Stimulated activated naive CD8-positive, alpha-beta T cell treated with anti-CD3 and anti-CD28 coated beads, Interleukin-15, amount 100 ng/mL, for 72 hours (primary cell): ENCODE data around the gene NT5DC3.

Experiments
- ATAC-seq: fragments of 150-1000 bp; cut with Tn5 transposase; 2 replicates; pipeline ENCODE4 v1.10.0; 2021; ENCODE audit warnings: mild to moderate bottlenecking, moderate library complexity
- DNase-seq, 2 donors: peaks; one replicate each; pipeline ENCODE4 v3.0.0; 2021 to 2022
- H3K27ac Mint-ChIP-seq, 2 donors: one replicate each; pipeline ENCODE4 v1.8.0; 2022; ENCODE audit warnings: mild to moderate bottlenecking in 2 of 2, mixed read lengths in 2 of 2, moderate library complexity in 2 of 2
- H3K27me3 Mint-ChIP-seq: one replicate; pipeline ENCODE4 v1.8.0; 2022; ENCODE audit warnings: mixed read lengths
- H3K4me1 Mint-ChIP-seq: one replicate; pipeline ENCODE4 v1.8.0; 2022; ENCODE audit warnings: mild to moderate bottlenecking, mixed read lengths
- H3K4me3 Mint-ChIP-seq, 2 donors: one replicate each; pipeline ENCODE4 v1.8.0; 2022; ENCODE audit warnings: mild to moderate bottlenecking in 2 of 2, mixed read lengths in 2 of 2, moderate library complexity in 1 of 2
- H3K9me3 Mint-ChIP-seq, 2 donors: one replicate each; pipeline ENCODE4 v1.8.0; 2022; ENCODE audit warnings: mixed read lengths in 2 of 2

Gene NT5DC3

DNA sequence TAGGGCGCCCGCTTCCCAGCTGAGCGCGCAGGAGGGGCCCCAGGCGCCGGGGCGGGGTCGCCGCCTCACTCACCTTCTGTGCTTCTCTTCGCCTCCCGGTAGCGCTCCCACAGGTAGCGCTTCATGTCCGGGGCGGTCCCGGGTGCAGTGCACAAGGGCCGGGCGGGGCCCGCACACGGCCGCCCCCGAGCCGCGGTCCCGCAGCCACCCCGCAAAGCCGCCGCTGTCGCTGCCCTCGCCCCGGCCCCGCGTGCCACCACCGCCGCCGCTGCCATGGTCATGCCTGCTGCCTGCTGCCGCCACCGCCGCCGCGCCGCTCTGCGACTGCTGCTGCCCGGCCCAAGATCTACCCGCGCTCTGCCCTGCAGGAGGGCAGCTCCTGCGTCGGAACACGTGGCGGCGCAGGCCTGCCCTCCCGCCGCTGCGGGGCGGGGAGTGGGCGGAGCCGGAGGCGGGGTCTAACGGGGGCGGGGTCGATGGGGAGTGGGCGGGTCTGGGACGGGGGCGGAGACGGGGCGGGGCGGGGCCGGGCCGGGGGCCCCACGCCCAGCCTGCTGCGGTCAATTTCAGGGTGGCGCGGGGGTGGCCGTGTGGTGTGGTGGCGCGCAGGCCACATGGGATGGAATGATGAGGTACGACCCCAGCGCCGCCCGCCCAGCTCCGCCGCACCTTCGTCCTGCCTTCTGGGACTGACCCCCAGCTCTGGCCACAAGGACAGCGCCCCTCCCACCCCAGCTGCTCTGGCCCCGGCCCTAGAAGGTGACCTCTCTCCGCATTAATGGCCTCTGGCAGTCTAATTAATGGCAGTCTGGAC is at the start of gene NT5DC3:
TSS of gene NT5DC3 (minus strand) at position 359 of the 814 bp plus-strand sequence. CDS start at position 281, 78 bp downstream.
- peak within 1 kb of the TSS; percentile 93 to 95 for H3K27ac Mint-ChIP-seq
- DNase-seq (peak; percentile 84 to 88), ATAC-seq (peak; percentile 91)
- H3K4me3 Mint-ChIP-seq: peak within 1 kb of the TSS; percentile 92 to 98
- H3K4me1 Mint-ChIP-seq: peaks cover 29% of the 10 kb centered on the region
- H3K27me3 Mint-ChIP-seq: no peaks in the 10 kb centered on the region
- no peaks in the 10 kb centered on the region for H3K9me3 Mint-ChIP-seq

DNA sequence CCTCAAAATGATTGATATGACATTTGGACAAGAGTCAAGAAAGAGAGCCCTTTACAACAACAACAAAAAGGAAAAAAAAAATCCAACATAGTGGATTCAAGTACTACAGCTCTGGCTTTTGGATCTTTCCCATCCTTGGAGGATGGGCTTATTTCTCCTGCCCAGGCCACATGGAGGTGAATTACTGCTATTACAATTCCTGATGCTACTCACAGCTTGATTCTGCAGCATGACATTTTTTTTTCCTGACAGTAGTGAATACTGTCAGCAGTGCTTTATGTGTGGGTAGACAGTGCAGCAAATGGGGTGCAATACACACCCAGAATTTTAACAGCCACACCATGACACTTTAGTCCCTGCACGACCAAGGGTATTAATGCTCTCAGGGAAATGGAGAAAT is 46.7 kb upstream of the NT5DC3 start:
- Mint-ChIP-seq H3K9me3 (no peaks in the 10 kb centered on the region), H3K27ac (no peak overlapping the region), H3K27me3 (no peaks in the 10 kb centered on the region), H3K4me3 (no peak overlapping the region), H3K4me1 (peaks cover 38% of the 10 kb centered on the region)
- ATAC-seq (no peak), DNase-seq (no peak)

DNA sequence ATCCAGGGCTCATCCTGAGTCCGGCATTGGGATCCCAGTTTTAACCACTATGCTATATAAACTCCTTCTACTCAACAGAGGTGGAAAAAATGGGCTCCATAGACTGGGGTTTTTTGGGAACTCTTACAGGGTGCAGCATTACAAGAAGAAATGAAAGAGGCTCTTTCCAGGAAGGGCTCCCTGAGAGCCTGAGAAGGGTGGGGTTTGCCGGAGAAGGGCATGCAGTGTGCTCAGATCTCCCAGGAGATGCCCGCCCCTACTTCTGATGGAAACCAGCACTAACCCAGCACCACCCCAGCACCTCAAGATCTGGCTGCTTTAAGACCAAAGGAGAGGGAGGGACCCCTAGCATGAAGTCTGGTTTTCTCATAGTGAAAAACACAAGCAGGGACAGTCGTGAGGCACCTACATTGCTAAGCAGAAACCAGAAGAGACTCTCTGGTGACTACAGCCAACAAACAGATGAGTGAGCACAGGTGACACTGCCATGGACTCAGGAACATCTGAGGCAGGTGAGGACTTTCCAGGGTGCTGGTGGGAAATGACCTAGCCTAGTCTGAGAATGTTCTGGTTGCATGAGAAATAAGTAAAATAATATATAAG is 45.3 kb upstream of the NT5DC3 start:
- Mint-ChIP-seq H3K4me3 (peak overlapping the region; percentile 9 to 60), H3K4me1 (peaks cover 49% of the 10 kb centered on the region), H3K27me3 (no peaks in the 10 kb centered on the region), H3K9me3 (no peaks in the 10 kb centered on the region), H3K27ac (peak overlapping the region; percentile 42 to 73)
- ATAC-seq (no peak), DNase-seq (no peak)

DNA sequence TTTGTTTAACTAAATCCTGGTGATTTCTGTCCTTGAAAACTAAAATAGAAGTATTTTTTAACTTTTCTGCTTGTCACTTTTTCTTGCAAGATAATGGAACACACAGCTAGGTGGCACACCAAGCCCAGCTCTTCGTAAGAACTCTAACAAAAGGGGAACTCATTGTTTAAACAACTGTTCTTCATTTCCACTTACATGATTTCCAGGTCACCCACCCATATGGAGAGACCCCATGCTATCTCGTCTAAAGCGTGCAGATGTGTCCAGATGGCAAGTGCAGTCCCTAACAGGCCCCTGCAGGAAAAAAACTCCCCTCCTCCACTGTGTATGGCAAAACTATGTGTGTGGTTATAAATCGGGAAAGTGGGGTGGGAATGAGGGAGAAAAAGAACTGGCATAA is 43.3 kb upstream of the NT5DC3 start:
- no peak overlapping the region for H3K4me3 Mint-ChIP-seq
- no peaks in the 10 kb centered on the region for H3K9me3 Mint-ChIP-seq
- peak overlapping the region; percentile 7 to 47 for H3K27ac Mint-ChIP-seq
- peak in 1 of 2 donors; percentile 43 for DNase-seq
- ATAC-seq: peak; percentile 24
- no peaks in the 10 kb centered on the region for H3K27me3 Mint-ChIP-seq
- peaks cover 69% of the 10 kb centered on the region for H3K4me1 Mint-ChIP-seq

DNA sequence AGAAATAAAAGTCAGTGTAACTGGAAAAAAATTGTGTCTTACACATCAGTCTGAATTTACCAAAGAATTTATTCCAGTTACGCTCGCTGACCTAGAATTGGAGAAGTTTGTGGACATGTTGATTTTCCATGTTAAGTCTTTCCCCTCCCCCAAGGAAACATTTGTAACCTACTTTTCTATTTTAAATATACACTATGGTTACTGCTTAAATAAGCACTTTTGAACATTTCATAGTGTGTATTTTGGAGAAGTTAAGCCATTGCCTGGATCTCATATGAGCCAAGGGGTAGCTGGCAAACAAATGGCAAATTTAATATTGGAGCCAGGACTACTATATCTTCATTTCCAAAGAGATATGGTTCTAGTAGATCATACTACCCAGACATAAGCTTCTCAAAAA is 42.9 kb upstream of the NT5DC3 start:
- no peaks in the 10 kb centered on the region for H3K9me3 Mint-ChIP-seq
- DNase-seq (no peak), ATAC-seq (no peak)
- peaks cover 73% of the 10 kb centered on the region for H3K4me1 Mint-ChIP-seq
- H3K27me3 Mint-ChIP-seq: no peaks in the 10 kb centered on the region
- H3K4me3 Mint-ChIP-seq: no peak overlapping the region
- H3K27ac Mint-ChIP-seq: no peak overlapping the region

DNA sequence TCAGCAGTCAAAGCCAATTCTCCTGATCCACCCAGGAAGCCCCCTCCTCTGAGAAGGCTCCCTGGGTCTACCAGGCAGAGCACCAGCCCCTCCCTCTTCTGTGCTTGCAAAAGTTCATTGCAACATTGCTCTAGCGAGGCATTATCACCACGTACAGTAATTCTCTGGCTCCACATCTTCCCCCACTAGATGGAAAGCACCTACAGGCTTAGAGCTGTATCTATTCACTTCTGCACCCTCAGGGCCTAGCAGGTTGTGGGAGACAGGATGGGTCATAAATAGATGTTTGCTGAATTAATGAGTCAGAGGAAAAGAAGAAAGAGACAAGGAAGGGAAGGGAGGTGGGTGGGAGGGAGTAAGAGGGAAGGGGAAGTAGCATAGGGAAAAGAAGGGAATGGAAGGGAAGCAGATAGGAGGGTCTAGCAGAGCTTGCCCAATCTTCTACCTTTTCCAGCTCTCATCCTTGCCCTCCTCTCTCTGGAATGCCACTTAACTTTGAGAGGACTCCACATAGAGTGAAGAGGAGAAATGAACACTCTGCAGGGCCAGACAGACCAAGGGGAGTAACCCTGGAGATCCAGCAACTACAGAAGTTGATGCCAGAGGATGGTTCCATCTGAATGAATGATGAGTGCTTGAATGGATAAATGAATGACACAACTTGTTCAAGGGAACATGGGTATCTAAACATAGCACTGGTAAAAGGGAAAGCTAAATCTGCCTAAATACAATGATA is 42.0 kb upstream of the NT5DC3 start:
- peak overlapping the region in 1 of 2 donors; percentile 72 for H3K27ac Mint-ChIP-seq
- no peaks in the 10 kb centered on the region for H3K27me3 Mint-ChIP-seq
- ATAC-seq (peak; percentile 58), DNase-seq (no peak)
- peaks cover 81% of the 10 kb centered on the region for H3K4me1 Mint-ChIP-seq
- no peak overlapping the region for H3K4me3 Mint-ChIP-seq
- no peaks in the 10 kb centered on the region for H3K9me3 Mint-ChIP-seq

DNA sequence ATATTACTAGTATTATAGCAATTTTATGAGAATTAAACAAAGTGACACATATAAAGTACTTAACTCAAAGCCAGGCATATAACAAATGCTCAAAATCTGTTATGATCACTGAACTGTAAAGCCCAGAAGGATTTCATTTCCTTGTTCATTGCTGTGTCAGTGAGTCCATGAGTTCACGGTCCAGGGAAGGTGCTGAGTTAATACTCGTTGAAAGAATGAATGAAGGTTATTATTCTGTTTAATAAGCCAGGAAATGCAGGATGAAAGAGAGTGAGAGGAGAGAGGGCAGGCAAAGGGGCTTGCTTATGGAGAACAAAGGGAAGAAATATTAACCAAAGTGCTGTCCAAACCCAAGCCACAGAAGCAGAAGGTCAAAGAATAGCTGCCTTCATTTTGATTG is 40.2 kb upstream of the NT5DC3 start:
- H3K27ac Mint-ChIP-seq: no peak overlapping the region
- H3K4me1 Mint-ChIP-seq: peaks cover 71% of the 10 kb centered on the region
- DNase-seq (no peak), ATAC-seq (no peak)
- H3K4me3 Mint-ChIP-seq: no peak overlapping the region
- H3K9me3 Mint-ChIP-seq: no peaks in the 10 kb centered on the region
- no peaks in the 10 kb centered on the region for H3K27me3 Mint-ChIP-seq

DNA sequence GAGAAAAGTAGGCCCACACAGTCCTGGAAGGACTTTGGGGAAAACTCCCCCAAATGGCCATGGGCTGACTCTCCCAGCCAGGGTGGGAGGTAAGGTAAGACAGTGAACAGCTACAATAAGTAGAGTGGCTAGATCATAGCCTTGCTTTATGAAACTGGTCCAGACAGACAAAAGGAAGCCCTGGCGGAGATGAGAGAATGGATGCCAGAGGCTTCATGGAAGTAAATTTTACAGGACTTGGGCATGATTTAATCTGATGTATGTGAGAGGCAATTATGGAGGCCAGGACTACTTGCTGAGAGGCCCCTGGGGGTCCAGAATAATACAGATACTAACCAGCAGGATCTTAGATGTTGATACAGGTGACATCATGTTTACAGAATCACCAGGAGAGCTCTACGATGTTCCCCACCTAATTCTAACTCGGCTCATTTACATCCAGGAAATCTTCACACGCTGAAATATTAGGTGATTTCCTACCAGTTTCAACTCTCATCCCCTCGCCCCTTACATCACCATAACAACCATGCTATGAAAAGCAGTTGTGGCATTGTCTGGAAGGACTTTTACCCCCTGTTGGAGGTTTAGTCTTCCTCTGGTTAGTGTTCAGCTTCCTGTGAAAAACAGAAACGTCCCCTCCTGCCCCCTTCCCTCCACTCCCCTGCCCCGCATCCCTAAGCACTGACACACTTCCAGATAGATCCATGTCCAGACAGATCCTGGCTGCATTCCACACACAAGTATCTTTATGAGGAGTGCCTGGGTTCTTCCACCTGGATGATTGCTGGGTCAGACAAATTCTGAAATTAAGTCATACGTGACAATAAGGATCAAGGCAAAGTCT is 39.5 kb upstream of the NT5DC3 start:
- peaks cover 64% of the 10 kb centered on the region for H3K4me1 Mint-ChIP-seq
- DNase-seq: peak in 1 of 2 donors; percentile 42
- H3K27me3 Mint-ChIP-seq: no peaks in the 10 kb centered on the region
- H3K4me3 Mint-ChIP-seq: peak overlapping the region; percentile 42 to 57
- H3K27ac Mint-ChIP-seq: peak overlapping the region; percentile 49 to 75
- ATAC-seq: peak; percentile 83
- H3K9me3 Mint-ChIP-seq: no peaks in the 10 kb centered on the region

DNA sequence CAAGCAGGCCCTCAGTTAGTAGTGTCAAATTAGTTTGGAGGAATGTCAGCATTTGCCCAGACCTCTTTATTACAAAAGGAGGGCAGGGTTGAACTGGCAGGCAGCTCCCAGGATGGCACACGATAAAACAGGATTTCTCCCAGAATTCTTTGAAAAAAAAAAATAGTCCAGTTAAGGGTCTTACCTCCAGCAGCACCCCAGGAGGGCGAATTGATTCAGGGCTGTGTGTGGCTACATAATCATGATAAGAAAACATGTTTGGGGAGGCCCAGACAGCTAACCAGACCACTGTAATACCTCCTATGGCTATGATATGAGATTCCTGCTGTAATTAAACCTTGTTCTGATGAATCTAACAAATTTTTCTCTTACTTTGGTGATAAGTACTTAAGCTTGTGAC is 38.8 kb upstream of the NT5DC3 start:
- DNase-seq: no peak
- Mint-ChIP-seq H3K4me3 (peak overlapping the region in 1 of 2 donors; percentile 57), H3K27me3 (no peaks in the 10 kb centered on the region), H3K9me3 (no peaks in the 10 kb centered on the region), H3K4me1 (peaks cover 61% of the 10 kb centered on the region), H3K27ac (peak overlapping the region in 1 of 2 donors; percentile 49)
- ATAC-seq: no peak

DNA sequence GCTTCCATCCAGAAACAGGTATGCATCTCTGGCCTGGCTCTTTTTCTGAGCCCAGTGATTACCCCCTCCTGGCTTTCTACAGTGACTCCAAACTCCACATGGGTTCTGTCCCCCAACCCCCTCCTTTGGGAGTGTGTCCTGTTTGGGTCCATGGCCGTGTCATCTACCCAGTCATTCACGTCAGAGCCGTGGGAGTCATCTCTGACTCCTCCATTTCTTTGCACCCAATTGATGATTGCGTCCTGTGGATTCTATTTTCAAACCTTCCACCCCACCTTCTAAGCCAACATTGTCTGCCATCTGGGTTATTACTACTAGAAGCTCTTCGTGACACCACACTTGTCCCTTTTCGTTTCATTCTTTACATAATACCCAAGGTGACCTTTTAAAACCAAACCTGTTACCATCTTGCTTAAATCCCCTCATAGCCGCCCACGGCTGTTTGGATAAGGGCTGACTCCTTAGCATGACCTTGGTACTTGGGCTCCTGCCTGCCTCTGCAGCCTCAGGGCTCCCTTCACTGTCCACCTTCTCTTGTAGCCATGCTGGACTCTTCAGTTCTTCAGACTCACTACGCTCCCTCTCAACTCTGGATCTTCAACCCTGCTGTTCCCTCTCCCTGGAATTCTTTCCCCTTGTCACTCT is 38.1 kb upstream of the NT5DC3 start:
- Mint-ChIP-seq H3K27me3 (no peaks in the 10 kb centered on the region), H3K9me3 (no peaks in the 10 kb centered on the region), H3K4me3 (peak overlapping the region; percentile 18 to 50), H3K4me1 (peaks cover 55% of the 10 kb centered on the region), H3K27ac (peak overlapping the region; percentile 4 to 47)
- peak; percentile 45 for ATAC-seq
- DNase-seq: peak in 1 of 2 donors; percentile 28

DNA sequence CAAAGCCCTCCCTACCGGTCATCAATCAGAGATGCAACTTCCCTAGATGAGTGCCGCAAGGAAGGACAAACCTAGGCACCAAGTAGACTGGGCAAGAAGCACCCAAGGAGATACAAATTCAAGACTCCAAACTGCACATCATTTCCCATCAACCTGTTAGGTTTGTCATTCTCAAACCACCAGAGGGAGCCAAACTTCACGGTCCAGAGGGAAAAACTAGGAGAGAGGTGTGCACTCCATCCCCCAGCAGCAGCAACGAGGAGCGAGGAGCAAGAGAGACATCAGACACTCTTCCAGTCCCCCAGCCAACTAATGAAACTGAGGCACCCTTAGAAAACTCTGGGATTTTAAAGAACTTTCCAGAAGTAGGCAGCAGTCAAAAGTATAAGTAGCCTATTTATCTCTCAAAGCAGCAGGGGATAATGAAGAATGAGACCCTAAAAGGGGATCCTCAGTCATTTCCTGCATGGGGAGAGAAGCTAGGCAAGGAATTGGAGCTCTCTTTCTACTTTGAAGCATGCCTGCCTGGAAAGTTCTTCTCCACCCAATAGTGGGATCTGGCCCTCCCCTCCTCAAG is 37.0 kb upstream of the NT5DC3 start:
- peaks cover 52% of the 10 kb centered on the region for H3K4me1 Mint-ChIP-seq
- no peaks in the 10 kb centered on the region for H3K27me3 Mint-ChIP-seq
- DNase-seq (peak; percentile 58 to 60), ATAC-seq (peak; percentile 55)
- no peaks in the 10 kb centered on the region for H3K9me3 Mint-ChIP-seq
- H3K27ac Mint-ChIP-seq: peak overlapping the region in 1 of 2 donors; percentile 57
- H3K4me3 Mint-ChIP-seq: peak overlapping the region; percentile 50 to 55

DNA sequence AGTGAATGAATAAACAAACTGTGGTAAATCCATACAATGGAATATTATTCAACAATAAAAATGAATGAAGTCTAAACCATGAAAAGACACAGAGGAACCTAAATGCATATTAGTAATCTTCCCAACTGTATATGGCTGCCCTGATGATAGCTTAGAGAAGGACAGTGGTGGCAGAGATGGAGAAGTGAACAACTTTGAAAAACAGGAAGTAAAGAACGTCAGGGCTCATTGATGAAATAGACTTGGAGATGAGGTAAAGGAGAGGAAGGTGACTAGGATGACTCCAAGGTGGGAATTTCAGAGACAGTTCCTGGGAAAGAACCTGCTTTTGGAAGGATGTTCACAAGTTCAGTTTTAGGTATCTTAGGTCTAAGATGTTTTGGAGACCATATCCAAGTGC is 36.3 kb upstream of the NT5DC3 start:
- Mint-ChIP-seq H3K27ac (no peak overlapping the region), H3K4me3 (no peak overlapping the region), H3K27me3 (no peaks in the 10 kb centered on the region), H3K9me3 (no peaks in the 10 kb centered on the region), H3K4me1 (peaks cover 45% of the 10 kb centered on the region)
- DNase-seq: no peak
- ATAC-seq: no peak

DNA sequence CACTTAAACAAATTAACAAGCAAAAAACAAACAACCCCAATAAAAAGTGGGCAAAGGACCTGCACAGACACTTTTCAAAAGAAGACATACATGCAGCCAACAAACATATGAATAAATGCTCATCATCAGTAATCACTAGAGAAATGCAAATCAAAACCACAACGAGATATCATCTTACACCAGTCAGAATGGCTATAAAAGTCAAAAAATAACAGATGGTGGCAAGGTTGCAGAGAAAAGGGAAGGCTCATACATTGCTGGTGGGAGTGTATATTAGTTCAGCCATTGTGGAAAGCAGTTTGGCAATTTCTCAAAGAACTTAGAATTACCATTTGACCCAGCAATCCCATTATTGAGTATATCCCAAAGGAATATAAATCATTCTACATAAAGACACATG is 34.6 kb upstream of the NT5DC3 start:
- Mint-ChIP-seq H3K4me1 (peaks cover 31% of the 10 kb centered on the region), H3K27me3 (no peaks in the 10 kb centered on the region), H3K4me3 (no peak overlapping the region), H3K27ac (no peak overlapping the region), H3K9me3 (no peaks in the 10 kb centered on the region)
- ATAC-seq (no peak), DNase-seq (no peak)

DNA sequence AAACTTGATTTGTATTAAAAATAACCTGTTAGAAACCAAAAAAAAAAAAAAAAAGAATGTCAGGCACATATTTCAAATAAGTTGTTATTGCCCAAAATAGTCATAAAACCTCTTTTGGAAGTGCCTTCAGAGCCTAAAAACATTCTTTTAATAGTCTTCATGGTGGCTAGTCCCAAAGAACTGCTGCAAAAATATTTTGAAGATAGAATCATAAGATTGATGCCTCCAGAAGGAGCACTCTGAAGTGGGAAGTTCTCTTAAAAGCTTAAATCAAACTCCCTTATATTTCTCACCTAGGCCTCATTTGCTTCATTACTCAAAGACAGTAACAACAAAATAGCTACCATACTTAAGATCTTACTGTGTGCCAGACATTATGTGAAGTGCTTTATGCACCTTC is 27.2 kb upstream of the NT5DC3 start:
- Mint-ChIP-seq H3K4me1 (no peaks in the 10 kb centered on the region), H3K27ac (no peak overlapping the region), H3K9me3 (no peaks in the 10 kb centered on the region), H3K27me3 (peaks cover 7% of the 10 kb centered on the region), H3K4me3 (no peak overlapping the region)
- ATAC-seq: no peak
- DNase-seq: no peak
